Activated CD8-positive, alpha-beta memory T cell treated with anti-CD3 and anti-CD28 coated beads, Interleukin-2, amount 10 ng/mL, durations not matched to agents 7 days and 5 days (primary cell): ENCODE data around the gene SKA3. TPM values are rescaled to one million over a fixed set of nuclear protein-coding genes. Genes with fewer than 3 reads are reported as not detected.

Source experiments
- ATAC-seq: fragments of 150-1000 bp; cut with Tn5 transposase; one replicate; pipeline ENCODE4 v1.10.0; 2021; ENCODE audit warnings: moderate library complexity
- CTCF ChIA-PET: fragments of 350-600 bp; sonication (Branson Sonifier 250); formaldehyde crosslinking; loops from one replicate; lab custom pipeline; 2021; ENCODE audit warnings: antibody characterized with exemption; lab: Charles Lee
- DNase-seq: peaks from one replicate; pipeline ENCODE4 v3.0.0-alpha.2; 2020
- H3K27ac Mint-ChIP-seq: one replicate; pipeline ENCODE4 v1.8.0; 2021; ENCODE audit warnings: mild to moderate bottlenecking, mixed read lengths
- H3K27me3 Mint-ChIP-seq: one replicate; pipeline ENCODE4 v1.8.0; 2021; ENCODE audit warnings: mixed read lengths
- H3K36me3 Mint-ChIP-seq: one replicate; pipeline ENCODE4 v1.8.0; 2021; ENCODE audit warnings: mild to moderate bottlenecking, mixed read lengths
- H3K4me1 Mint-ChIP-seq: one replicate; pipeline ENCODE4 v1.8.0; 2021; ENCODE audit warnings: mixed read lengths
- H3K4me3 Mint-ChIP-seq: one replicate; pipeline ENCODE4 v1.8.0; 2021; ENCODE audit warnings: mild to moderate bottlenecking, moderate library complexity, mixed read lengths
- H3K9me3 Mint-ChIP-seq: one replicate; pipeline ENCODE4 v1.8.0; 2022; ENCODE audit warnings: low read depth, mixed read lengths
- total RNA-seq, 2 experiments: library from RNA; stranded (reverse); gene quantifications; one replicate each; pipeline ENCODE4 v1.2.3, GENCODE V29; 2021

SKA3 gene
- total RNA-seq, 2 experiments from 2014 or later = 36.6 to 39.6 TPM

GRCh38 chr13:21120191-21120590 lies 56.2 kb downstream of the SKA3 start:
- no peak for DNase-seq
- Mint-ChIP-seq H3K27me3 (no peaks in the 10 kb centered on the region), H3K36me3 (no peaks in the 10 kb centered on the region), H3K4me3 (no peak overlapping the region), H3K9me3 (no peaks in the 10 kb centered on the region), H3K4me1 (no peaks in the 10 kb centered on the region), H3K27ac (no peak overlapping the region)
- CTCF ChIA-PET = interaction anchor here (1.0 kb wide), 1 partner anchor 17 kb away, joined by 3 read pairs; no protein-coding TSS in a partner anchor
- no peak for ATAC-seq

DNA sequence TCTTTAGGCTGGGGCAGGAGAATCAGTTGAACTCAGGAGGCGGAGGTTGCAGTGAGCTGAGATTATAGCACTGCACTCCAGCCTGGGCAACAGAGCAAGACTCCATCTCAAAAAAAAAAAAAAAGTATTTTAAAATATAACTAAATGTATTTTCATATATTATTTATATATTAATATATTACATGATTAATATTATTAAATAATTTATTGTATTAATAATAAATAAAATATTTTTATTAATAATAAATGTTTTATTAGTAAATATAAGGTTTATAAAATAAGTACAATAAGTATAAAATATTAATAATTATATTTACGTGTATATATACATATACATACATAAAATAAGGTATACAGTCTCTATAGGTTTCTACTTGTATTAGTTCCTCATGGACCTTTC lies 56.8 kb downstream of the SKA3 start:
- Mint-ChIP-seq H3K27me3 (no peaks in the 10 kb centered on the region), H3K4me3 (no peak overlapping the region), H3K9me3 (no peaks in the 10 kb centered on the region), H3K36me3 (no peaks in the 10 kb centered on the region), H3K4me1 (no peaks in the 10 kb centered on the region), H3K27ac (no peak overlapping the region)
- ATAC-seq (no peak), DNase-seq (no peak)
- CTCF ChIA-PET = interaction anchor here (1.0 kb wide), 1 partner anchor 17 kb away, joined by 3 read pairs; no protein-coding TSS in a partner anchor

- ATAC-seq (no peak), DNase-seq (no peak)
- no peak overlapping the region for H3K4me3 Mint-ChIP-seq
- no peaks in the 10 kb centered on the region for H3K36me3 Mint-ChIP-seq
- no peak overlapping the region for H3K27ac Mint-ChIP-seq
- no peaks in the 10 kb centered on the region for H3K4me1 Mint-ChIP-seq
- H3K9me3 Mint-ChIP-seq = no peaks in the 10 kb centered on the region
- CTCF ChIA-PET = interaction anchor here (1.1 to 1.2 kb wide), 2 partner anchors 12 to 344 kb away, joined by 3 read pairs; no protein-coding TSS in a partner anchor
- H3K27me3 Mint-ChIP-seq = no peaks in the 10 kb centered on the region
Observed at GRCh38 chr13:21118180-21118579, 58.2 kb downstream of the SKA3 start.

- ATAC-seq = no peak
- Mint-ChIP-seq H3K4me3 (no peak overlapping the region), H3K9me3 (no peaks in the 10 kb centered on the region), H3K4me1 (no peaks in the 10 kb centered on the region), H3K27me3 (no peaks in the 10 kb centered on the region), H3K36me3 (no peaks in the 10 kb centered on the region), H3K27ac (no peak overlapping the region)
- CTCF ChIA-PET = interaction anchor here (1.0 to 1.2 kb wide), 3 partner anchors 13 to 625 kb away, joined by 3 read pairs; no protein-coding TSS in a partner anchor
- DNase-seq = no peak
Observed at GRCh38 chr13:21117104-21117809, 59.1 kb downstream of the SKA3 start.

GRCh38 chr13:21116141-21116540 lies 60.2 kb downstream of the SKA3 start:
- no peaks in the 10 kb centered on the region for H3K9me3 Mint-ChIP-seq
- CTCF ChIA-PET = interaction anchor here (1.0 kb wide), 1 partner anchor 623 kb away, joined by 3 read pairs; no protein-coding TSS in a partner anchor

DNA sequence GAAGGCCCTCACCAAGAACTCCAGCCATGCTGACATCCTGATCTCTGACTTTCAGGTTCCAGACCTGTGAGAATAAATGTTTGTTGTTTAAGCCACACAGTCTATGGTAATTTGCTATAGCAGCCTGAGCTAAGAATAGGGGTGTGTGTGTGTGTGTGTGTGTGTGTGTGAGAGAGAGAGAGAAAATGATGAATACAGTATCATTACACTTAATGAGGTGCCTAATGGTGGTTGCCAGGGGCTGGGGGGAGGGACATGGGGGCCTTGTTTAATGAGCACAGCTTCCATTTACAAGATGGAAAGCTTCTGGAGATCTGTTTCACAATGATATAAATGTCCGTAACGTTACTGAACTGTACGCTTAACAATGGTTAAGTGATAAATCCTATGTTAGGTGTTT lies 61.1 kb downstream of the SKA3 start:
- H3K27me3 Mint-ChIP-seq = no peaks in the 10 kb centered on the region
- H3K4me1 Mint-ChIP-seq = peaks cover 2% of the 10 kb centered on the region
- H3K36me3 Mint-ChIP-seq = no peaks in the 10 kb centered on the region
- H3K4me3 Mint-ChIP-seq = no peak overlapping the region
- CTCF ChIA-PET = no interaction called here
- no peak overlapping the region for H3K27ac Mint-ChIP-seq
- no peak for ATAC-seq
- H3K9me3 Mint-ChIP-seq = no peaks in the 10 kb centered on the region
- no peak for DNase-seq

More at GRCh38 chr13:21116141-21116540, 60.2 kb downstream of the SKA3 start:
- Mint-ChIP-seq H3K27me3 (no peaks in the 10 kb centered on the region), H3K4me1 (no peaks in the 10 kb centered on the region), H3K4me3 (no peak overlapping the region), H3K27ac (no peak overlapping the region), H3K36me3 (no peaks in the 10 kb centered on the region)
- DNase-seq = no peak
- no peak for ATAC-seq

DNA sequence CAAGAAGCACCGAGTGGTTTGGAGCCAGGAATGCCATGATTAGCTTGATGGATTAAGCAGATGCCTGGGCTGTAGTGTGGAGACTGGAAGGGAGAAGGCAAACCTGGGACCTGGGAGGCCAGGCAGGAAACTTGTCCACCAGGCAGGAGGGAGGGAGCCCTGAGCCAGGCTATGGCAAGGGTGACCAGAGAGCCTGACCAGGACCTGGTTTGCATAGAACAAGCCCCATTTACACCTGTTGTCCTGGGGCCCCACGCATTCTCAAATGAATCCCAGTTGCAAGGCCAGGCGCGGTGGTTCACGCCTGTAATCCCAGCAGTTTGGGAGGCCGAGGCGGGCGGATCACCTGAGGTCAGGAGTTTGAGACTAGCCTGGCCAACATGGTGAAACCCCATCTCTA lies 64.8 kb downstream of the SKA3 start:
- CTCF ChIA-PET = interaction anchor here (0.8 to 1.5 kb wide), 7 partner anchors 16 to 368 kb away, joined by 3 to 4 read pairs (median 3); partner anchors contain the start of gene ZDHHC20
- no peak overlapping the region for H3K4me3 Mint-ChIP-seq
- no peaks in the 10 kb centered on the region for H3K9me3 Mint-ChIP-seq

GRCh38 chr13:21109168-21109567 lies 67.2 kb downstream of the SKA3 start:
- H3K4me1 Mint-ChIP-seq = peaks cover 2% of the 10 kb centered on the region
- H3K27ac Mint-ChIP-seq = no peak overlapping the region
- H3K4me3 Mint-ChIP-seq = no peak overlapping the region
- ATAC-seq (no peak), DNase-seq (no peak)
- CTCF ChIA-PET = interaction anchor here (0.7 to 1.2 kb wide), 2 partner anchors 91 to 370 kb away, joined by 3 to 6 read pairs; no protein-coding TSS in a partner anchor
- H3K9me3 Mint-ChIP-seq = no peaks in the 10 kb centered on the region
- peaks cover 4% of the 10 kb centered on the region for H3K27me3 Mint-ChIP-seq
- H3K36me3 Mint-ChIP-seq = no peaks in the 10 kb centered on the region

More for the DNA sequence above, 64.8 kb downstream of the SKA3 start:
- ATAC-seq = no peak
- H3K36me3 Mint-ChIP-seq = no peaks in the 10 kb centered on the region
- H3K27me3 Mint-ChIP-seq = no peaks in the 10 kb centered on the region
- peaks cover 2% of the 10 kb centered on the region for H3K4me1 Mint-ChIP-seq
- no peak for DNase-seq
- H3K27ac Mint-ChIP-seq = no peak overlapping the region

- Mint-ChIP-seq H3K4me1 (peaks cover 2% of the 10 kb centered on the region), H3K9me3 (no peaks in the 10 kb centered on the region), H3K27ac (no peak overlapping the region), H3K36me3 (no peaks in the 10 kb centered on the region), H3K27me3 (peaks cover 4% of the 10 kb centered on the region), H3K4me3 (no peak overlapping the region)
- DNase-seq (no peak), ATAC-seq (no peak)
- CTCF ChIA-PET = no interaction called here
Observed at GRCh38 chr13:21106089-21106488, 70.3 kb downstream of the SKA3 start.

- H3K27me3 Mint-ChIP-seq = peaks cover 4% of the 10 kb centered on the region
- DNase-seq (no peak), ATAC-seq (no peak)
- no peak overlapping the region for H3K27ac Mint-ChIP-seq
- no peaks in the 10 kb centered on the region for H3K36me3 Mint-ChIP-seq
- CTCF ChIA-PET = no interaction called here
- H3K9me3 Mint-ChIP-seq = no peaks in the 10 kb centered on the region
- H3K4me3 Mint-ChIP-seq = no peak overlapping the region
- no peaks in the 10 kb centered on the region for H3K4me1 Mint-ChIP-seq
Observed at GRCh38 chr13:21104199-21105019, 71.9 kb downstream of the SKA3 start.

Other genes starting within 250 kb of the SKA3 start
- gene LATS2, start 115.0 kb downstream of the SKA3 start, total RNA-seq = 1 to 10 TPM; 2.8 to 4.7 TPM
- gene SAP18, start 36.4 kb downstream of the SKA3 start, total RNA-seq = 100 to 1,000 TPM; 187 to 208 TPM
- 10 to 100 TPM; 22.5 to 23.5 TPM for gene MRPL57, start 106 bp upstream of the SKA3 start, total RNA-seq